SK-N-SH (cell line): ENCODE measurements around the gene GART. TPM values are rescaled to one million over a fixed set of nuclear protein-coding genes. Genes with fewer than 3 reads are reported as not detected.
A peak's percentile ranks its signal among the peaks of the same experiment; 100 is the strongest.

ENCODE experiments used
- CTCF ChIA-PET: fragments of 300-600, 350-600 bp; formaldehyde crosslinking; extraction: SDS; loops from one replicate; lab custom pipeline; 2021; lab: Yijun Ruan, JAX
- POLR2A ChIA-PET: fragments of 350-600 bp; sonication (Branson Sonifier 250); formaldehyde crosslinking; extraction: SDS; loops from one replicate; lab custom pipeline; 2020; ENCODE audit warnings: antibody characterized with exemption, inconsistent platforms; lab: Yijun Ruan, JAX
- DNase-seq: peaks from one replicate; pipeline ENCODE4 v3.0.0; 2012
- H2AFZ ChIP-seq: fragments of 200-600 bp; sonication (generic); 2 replicates; pipeline ENCODE4 v1.8.1; 2016; ENCODE audit warnings: antibody characterized with exemption, mild to moderate bottlenecking, low read depth
- H3F3A ChIP-seq: fragments of 200-600 bp; sonication (generic); replicated peaks from 2 replicates; pipeline ENCODE3; 2016; ENCODE audit warnings: antibody characterized with exemption, mild to moderate bottlenecking; ENCODE audit not compliant: insufficient read depth
- H3K27ac ChIP-seq, 2 experiments: fragments of 200-500 bp in 1 of 2; fragments of 200-600 bp in 1 of 2; sonication (Bioruptor generic) in 1 of 2; sonication (generic), shearing (Covaris generic) in 1 of 2; 2 replicates each; pipeline versions ENCODE4 v1.5.1 to v1.6.1; 2014 to 2016; ENCODE audit warnings: low read depth in 2 of 2, inconsistent platforms in 1 of 2, low read length in 1 of 2, mild to moderate bottlenecking in 1 of 2, mixed read lengths in 1 of 2
- H3K27me3 ChIP-seq: fragments of 200-600 bp; sonication (generic), shearing (Covaris generic); 2 replicates; pipeline ENCODE4 v1.6.1; 2016; ENCODE audit warnings: mixed run types; ENCODE audit not compliant: insufficient read depth
- H3K36me3 ChIP-seq, 2 experiments: fragments of 200-500 bp in 1 of 2; fragments of 200-600 bp in 1 of 2; sonication (Bioruptor generic) in 1 of 2; sonication (generic) in 1 of 2; replicated peaks in 1 of 2; 2 replicates each; pipeline versions ENCODE3 to v1.5.1; 2014 to 2016; ENCODE audit warnings: low read length in 1 of 2, mild to moderate bottlenecking in 1 of 2; ENCODE audit not compliant: insufficient read depth in 2 of 2, control insufficient read depth in 1 of 2
- H3K4me1 ChIP-seq, 2 experiments: fragments of 200-500 bp in 1 of 2; fragments of 200-600 bp in 1 of 2; sonication (Bioruptor generic) in 1 of 2; sonication (generic), shearing (Covaris generic) in 1 of 2; 2 replicates each; pipeline versions ENCODE4 v1.5.1 to v1.6.1; 2014 to 2016; ENCODE audit warnings: low read depth in 1 of 2, low read length in 1 of 2, mixed run types in 1 of 2; ENCODE audit not compliant: insufficient read depth in 2 of 2, control insufficient read depth in 1 of 2
- H3K4me2 ChIP-seq: fragments of 200-600 bp; sonication (generic), shearing (Covaris generic); 2 replicates; pipeline ENCODE4 v1.6.1; 2017; ENCODE audit warnings: mixed run types
- H3K4me3 ChIP-seq, 2 experiments: fragments of 200-500 bp in 1 of 2; fragments of 200-600 bp in 1 of 2; sonication (Bioruptor generic) in 1 of 2; sonication (generic), shearing (Covaris generic) in 1 of 2; 2 replicates each; pipeline versions ENCODE4 v1.5.1 to v1.8.1; 2014 to 2016; ENCODE audit warnings: low read depth in 2 of 2, inconsistent platforms in 1 of 2, low read length in 1 of 2, mild to moderate bottlenecking in 1 of 2, mixed read lengths in 1 of 2, moderate library complexity in 1 of 2
- H3K79me2 ChIP-seq: fragments of 200-600 bp; sonication (generic); 2 replicates; pipeline ENCODE4 v1.8.1; 2017; ENCODE audit warnings: mild to moderate bottlenecking; ENCODE audit not compliant: insufficient read depth
- H3K9ac ChIP-seq: fragments of 200-600 bp; sonication (generic); 2 replicates; pipeline ENCODE4 v1.6.1; 2017; ENCODE audit warnings: mixed run types
- H3K9me2 ChIP-seq: fragments of 200-600 bp; sonication (generic); 2 replicates; pipeline ENCODE4 v1.6.1; 2017; ENCODE audit warnings: mixed run types
- H3K9me3 ChIP-seq: fragments of 200-600 bp; sonication (generic); 2 replicates; pipeline ENCODE4 v1.6.1; 2017; ENCODE audit warnings: mixed run types, mild to moderate bottlenecking, moderate library complexity
- H4K20me1 ChIP-seq: fragments of 200-600 bp; sonication (generic); 2 replicates; pipeline ENCODE4 v1.6.1; 2017; ENCODE audit warnings: mild to moderate bottlenecking, mixed run types; ENCODE audit not compliant: insufficient read depth
- CHD2 ChIP-seq: fragments of 150-350 bp; IDR thresholded peaks from 2 replicates; pipeline ENCODE4 v1.6.1; 2018; ENCODE audit warnings: low read length; ENCODE audit not compliant: partially characterized antibody
- ELF1 ChIP-seq: IDR thresholded peaks from 2 replicates; pipeline ENCODE4 v1.4.0; 2012
- FOXM1 ChIP-seq: IDR thresholded peaks from 2 replicates; pipeline ENCODE4 v1.4.0; 2012; ENCODE audit warnings: low read depth, mild to moderate bottlenecking
- MEF2A ChIP-seq: IDR thresholded peaks from 2 replicates; pipeline ENCODE4 v1.4.0; 2012; ENCODE audit warnings: low read depth, borderline replicate concordance
- MXI1 ChIP-seq: IDR thresholded peaks from 2 replicates; pipeline ENCODE4 v1.6.1; 2012; ENCODE audit warnings: mild to moderate bottlenecking, low read depth, low read length, improper control_type of control experiment
- NRF1 ChIP-seq: IDR thresholded peaks from 2 replicates; pipeline ENCODE4 v1.6.1; 2012; ENCODE audit warnings: low read depth, mild to moderate bottlenecking, low read length
- RXRA ChIP-seq: IDR thresholded peaks from 2 replicates; pipeline ENCODE4 v1.4.0; 2012; ENCODE audit warnings: low read depth, mild to moderate bottlenecking, borderline replicate concordance
- SIN3A ChIP-seq: IDR thresholded peaks from 2 replicates; pipeline ENCODE4 v1.6.1; 2012; ENCODE audit warnings: low read depth, mild to moderate bottlenecking, low read length, moderate library complexity, borderline replicate concordance
- SMC3 ChIP-seq: IDR thresholded peaks from 2 replicates; pipeline ENCODE4 v1.6.1; 2012; ENCODE audit warnings: low read depth, low read length, improper control_type of control experiment
- TAF1 ChIP-seq: IDR thresholded peaks from 2 replicates; pipeline ENCODE4 v1.6.1; 2012; ENCODE audit warnings: low read depth, mild to moderate bottlenecking, low read length, moderate library complexity, borderline replicate concordance
- TCF12 ChIP-seq: IDR thresholded peaks from 2 replicates; pipeline ENCODE4 v1.4.0; 2012
- TEAD4 ChIP-seq: IDR thresholded peaks from 2 replicates; pipeline ENCODE4 v1.4.0; 2012; ENCODE audit warnings: mild to moderate bottlenecking, borderline replicate concordance; ENCODE audit not compliant: insufficient read depth
- YY1 ChIP-seq: IDR thresholded peaks from 2 replicates; pipeline ENCODE4 v1.4.0; 2012; ENCODE audit warnings: low read depth, mild to moderate bottlenecking
- WGBS: methylation state at CpG from one replicate; pipeline ENCODE4 v1.1.6; 2017; ENCODE audit warnings: low lambda C conversion rate; 5-methylcytosine and 5-hydroxymethylcytosine counted together
- polyA plus RNA-seq, 3 experiments: library from polyadenylated mRNA; depleted of rRNA; stranded (reverse); fragments of >200 nt; gene quantifications; 2 replicates each; pipeline ENCODE4 v1.2.3, GENCODE V29; 2012
- TF ChIP-seq, protein P1 (sequence below): fragments of 200-600 bp; sonication (generic); IDR thresholded peaks from 2 replicates; pipeline ENCODE4 v1.6.1; 2017; ENCODE audit warnings: antibody characterized with exemption, mild to moderate bottlenecking, moderate library complexity
- TF ChIP-seq, protein P2 (sequence below): IDR thresholded peaks from 2 replicates; pipeline ENCODE4 v1.4.0; 2012; ENCODE audit warnings: low read depth
- TF ChIP-seq, protein P3 (sequence below): fragments of 150-350 bp; IDR thresholded peaks from 2 replicates; pipeline ENCODE4 v1.6.1; 2017; ENCODE audit warnings: antibody characterized with exemption, low read length, low read depth, borderline replicate concordance
- TF ChIP-seq, protein P4 (sequence below): IDR thresholded peaks from 2 replicates; pipeline ENCODE4 v1.6.1; 2012; ENCODE audit warnings: mild to moderate bottlenecking, low read depth, low read length, moderate library complexity
- TF ChIP-seq, protein P5 (sequence below): IDR thresholded peaks from 2 replicates; pipeline ENCODE4 v1.4.0; 2012; ENCODE audit warnings: low read depth, borderline replicate concordance
- TF ChIP-seq, protein P6 (sequence below): fragments of 150-350 bp; IDR thresholded peaks from 2 replicates; pipeline ENCODE4 v1.6.1; 2016; ENCODE audit warnings: mild to moderate bottlenecking, low read depth, low read length

GART gene
- polyA plus RNA-seq, 1 of the 3 experiments (the other 2 are of a cell fraction), result 17.3 TPM

DNA sequence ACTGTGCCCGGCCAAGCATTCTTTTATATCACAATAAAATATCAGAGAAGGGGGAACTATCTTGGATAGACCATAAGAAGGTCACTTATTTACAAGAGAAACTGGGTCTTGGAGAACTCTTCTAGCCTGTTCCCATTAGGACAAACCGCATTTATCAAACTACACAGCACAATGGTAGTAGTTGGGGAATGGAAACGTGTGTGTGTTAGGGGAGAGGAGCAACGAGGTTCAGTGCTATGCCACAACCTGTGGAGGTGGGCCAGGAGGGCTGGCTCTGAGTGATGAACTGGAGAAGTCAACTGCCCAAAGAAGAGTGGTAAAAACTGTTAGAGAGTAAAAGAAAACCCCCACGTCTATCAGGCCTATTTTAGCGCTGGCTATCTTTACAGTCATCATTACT is 45.0 kb upstream of the GART start:
- peak overlapping the region; percentile 87; the same call in 1 of the 2 replicates for H3K9ac ChIP-seq
- H3K36me3 ChIP-seq, result peaks cover 26 to 29% of the 10 kb centered on the region in 2 experiments
- peaks cover 6% of the 10 kb centered on the region in 2 experiments; a peak in 3 of 4 replicates for H3K4me1 ChIP-seq
- no peaks in the 10 kb centered on the region for H3K27me3 ChIP-seq
- no peak overlapping the region for H2AFZ ChIP-seq
- TF ChIP-seq, protein P1, sequence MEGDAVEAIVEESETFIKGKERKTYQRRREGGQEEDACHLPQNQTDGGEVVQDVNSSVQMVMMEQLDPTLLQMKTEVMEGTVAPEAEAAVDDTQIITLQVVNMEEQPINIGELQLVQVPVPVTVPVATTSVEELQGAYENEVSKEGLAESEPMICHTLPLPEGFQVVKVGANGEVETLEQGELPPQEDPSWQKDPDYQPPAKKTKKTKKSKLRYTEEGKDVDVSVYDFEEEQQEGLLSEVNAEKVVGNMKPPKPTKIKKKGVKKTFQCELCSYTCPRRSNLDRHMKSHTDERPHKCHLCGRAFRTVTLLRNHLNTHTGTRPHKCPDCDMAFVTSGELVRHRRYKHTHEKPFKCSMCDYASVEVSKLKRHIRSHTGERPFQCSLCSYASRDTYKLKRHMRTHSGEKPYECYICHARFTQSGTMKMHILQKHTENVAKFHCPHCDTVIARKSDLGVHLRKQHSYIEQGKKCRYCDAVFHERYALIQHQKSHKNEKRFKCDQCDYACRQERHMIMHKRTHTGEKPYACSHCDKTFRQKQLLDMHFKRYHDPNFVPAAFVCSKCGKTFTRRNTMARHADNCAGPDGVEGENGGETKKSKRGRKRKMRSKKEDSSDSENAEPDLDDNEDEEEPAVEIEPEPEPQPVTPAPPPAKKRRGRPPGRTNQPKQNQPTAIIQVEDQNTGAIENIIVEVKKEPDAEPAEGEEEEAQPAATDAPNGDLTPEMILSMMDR, result no peak
- TF ChIP-seq TAF1 (no peak), TEAD4 (no peak), FOXM1 (no peak), SMC3 (no peak), MXI1 (no peak), SIN3A (no peak), NRF1 (no peak), ELF1 (no peak), YY1 (no peak), RXRA (no peak), MEF2A (no peak), CHD2 (no peak), TCF12 (no peak)
- TF ChIP-seq, protein P2, sequence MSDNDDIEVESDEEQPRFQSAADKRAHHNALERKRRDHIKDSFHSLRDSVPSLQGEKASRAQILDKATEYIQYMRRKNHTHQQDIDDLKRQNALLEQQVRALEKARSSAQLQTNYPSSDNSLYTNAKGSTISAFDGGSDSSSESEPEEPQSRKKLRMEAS, result no peak
- TF ChIP-seq, protein P3, sequence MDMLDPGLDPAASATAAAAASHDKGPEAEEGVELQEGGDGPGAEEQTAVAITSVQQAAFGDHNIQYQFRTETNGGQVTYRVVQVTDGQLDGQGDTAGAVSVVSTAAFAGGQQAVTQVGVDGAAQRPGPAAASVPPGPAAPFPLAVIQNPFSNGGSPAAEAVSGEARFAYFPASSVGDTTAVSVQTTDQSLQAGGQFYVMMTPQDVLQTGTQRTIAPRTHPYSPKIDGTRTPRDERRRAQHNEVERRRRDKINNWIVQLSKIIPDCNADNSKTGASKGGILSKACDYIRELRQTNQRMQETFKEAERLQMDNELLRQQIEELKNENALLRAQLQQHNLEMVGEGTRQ, result no peak
- TF ChIP-seq, protein P4, sequence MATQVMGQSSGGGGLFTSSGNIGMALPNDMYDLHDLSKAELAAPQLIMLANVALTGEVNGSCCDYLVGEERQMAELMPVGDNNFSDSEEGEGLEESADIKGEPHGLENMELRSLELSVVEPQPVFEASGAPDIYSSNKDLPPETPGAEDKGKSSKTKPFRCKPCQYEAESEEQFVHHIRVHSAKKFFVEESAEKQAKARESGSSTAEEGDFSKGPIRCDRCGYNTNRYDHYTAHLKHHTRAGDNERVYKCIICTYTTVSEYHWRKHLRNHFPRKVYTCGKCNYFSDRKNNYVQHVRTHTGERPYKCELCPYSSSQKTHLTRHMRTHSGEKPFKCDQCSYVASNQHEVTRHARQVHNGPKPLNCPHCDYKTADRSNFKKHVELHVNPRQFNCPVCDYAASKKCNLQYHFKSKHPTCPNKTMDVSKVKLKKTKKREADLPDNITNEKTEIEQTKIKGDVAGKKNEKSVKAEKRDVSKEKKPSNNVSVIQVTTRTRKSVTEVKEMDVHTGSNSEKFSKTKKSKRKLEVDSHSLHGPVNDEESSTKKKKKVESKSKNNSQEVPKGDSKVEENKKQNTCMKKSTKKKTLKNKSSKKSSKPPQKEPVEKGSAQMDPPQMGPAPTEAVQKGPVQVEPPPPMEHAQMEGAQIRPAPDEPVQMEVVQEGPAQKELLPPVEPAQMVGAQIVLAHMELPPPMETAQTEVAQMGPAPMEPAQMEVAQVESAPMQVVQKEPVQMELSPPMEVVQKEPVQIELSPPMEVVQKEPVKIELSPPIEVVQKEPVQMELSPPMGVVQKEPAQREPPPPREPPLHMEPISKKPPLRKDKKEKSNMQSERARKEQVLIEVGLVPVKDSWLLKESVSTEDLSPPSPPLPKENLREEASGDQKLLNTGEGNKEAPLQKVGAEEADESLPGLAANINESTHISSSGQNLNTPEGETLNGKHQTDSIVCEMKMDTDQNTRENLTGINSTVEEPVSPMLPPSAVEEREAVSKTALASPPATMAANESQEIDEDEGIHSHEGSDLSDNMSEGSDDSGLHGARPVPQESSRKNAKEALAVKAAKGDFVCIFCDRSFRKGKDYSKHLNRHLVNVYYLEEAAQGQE, result no peak
- TF ChIP-seq, protein P5, sequence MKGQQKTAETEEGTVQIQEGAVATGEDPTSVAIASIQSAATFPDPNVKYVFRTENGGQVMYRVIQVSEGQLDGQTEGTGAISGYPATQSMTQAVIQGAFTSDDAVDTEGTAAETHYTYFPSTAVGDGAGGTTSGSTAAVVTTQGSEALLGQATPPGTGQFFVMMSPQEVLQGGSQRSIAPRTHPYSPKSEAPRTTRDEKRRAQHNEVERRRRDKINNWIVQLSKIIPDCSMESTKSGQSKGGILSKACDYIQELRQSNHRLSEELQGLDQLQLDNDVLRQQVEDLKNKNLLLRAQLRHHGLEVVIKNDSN, result no peak
- TF ChIP-seq, protein P6, sequence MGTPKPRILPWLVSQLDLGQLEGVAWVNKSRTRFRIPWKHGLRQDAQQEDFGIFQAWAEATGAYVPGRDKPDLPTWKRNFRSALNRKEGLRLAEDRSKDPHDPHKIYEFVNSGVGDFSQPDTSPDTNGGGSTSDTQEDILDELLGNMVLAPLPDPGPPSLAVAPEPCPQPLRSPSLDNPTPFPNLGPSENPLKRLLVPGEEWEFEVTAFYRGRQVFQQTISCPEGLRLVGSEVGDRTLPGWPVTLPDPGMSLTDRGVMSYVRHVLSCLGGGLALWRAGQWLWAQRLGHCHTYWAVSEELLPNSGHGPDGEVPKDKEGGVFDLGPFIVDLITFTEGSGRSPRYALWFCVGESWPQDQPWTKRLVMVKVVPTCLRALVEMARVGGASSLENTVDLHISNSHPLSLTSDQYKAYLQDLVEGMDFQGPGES, result no peak
- H3K4me3 ChIP-seq, result peak overlapping the region; percentile 84 to 88; a peak in 2 of 4 replicates
- H3K79me2 ChIP-seq, result peaks cover 34% of the 10 kb centered on the region
- H4K20me1 ChIP-seq, result no peaks in the 10 kb centered on the region
- H3K4me2 ChIP-seq, result peak overlapping the region; percentile 85
- 78% methylated on average over 6 of the region's 6 CpGs for WGBS
- CTCF ChIA-PET, result interaction anchor here (1.2 kb wide), 1 partner anchor 19 kb away, joined by 3 read pairs; no protein-coding TSS in a partner anchor
- no peaks in the 10 kb centered on the region for H3K9me2 ChIP-seq
- POLR2A ChIA-PET, result no interaction called here
- H3K9me3 ChIP-seq, result no peaks in the 10 kb centered on the region
- H3F3A ChIP-seq, result peaks cover 31% of the 10 kb centered on the region
- DNase-seq, result no peak
- H3K27ac ChIP-seq, result no peak overlapping the region
